ENCODE results near the gene RNASE4.
"Not testable (repeated sequence)": the region's sequence is repeated elsewhere in the genome, so short reads cannot be mapped to it uniquely, and the experiment has no call there.

RNASE4 gene

GRCh38 chr14:20698934-20699333, 14.6 kb downstream of the RNASE4 start:
- no peak for DNase-seq (ENCODE audit: low spot score)

DNA sequence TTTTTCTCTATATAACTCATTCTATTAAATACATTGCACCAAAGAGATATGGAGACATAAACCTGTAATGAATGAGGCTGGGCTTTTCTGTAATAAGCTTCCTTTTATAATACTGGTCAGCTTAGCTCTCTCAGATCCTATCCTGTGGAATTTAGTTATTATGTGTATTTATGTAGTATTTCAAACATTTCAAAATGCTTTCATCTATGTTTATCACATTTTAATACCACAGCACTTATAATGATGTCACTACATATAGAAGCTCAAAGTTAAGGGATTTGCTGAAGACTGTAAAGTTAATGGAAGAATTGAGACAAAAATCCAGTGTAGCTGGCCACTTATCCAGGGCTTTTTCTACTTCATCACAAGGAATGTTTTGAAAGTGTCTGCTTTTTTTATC, 15.6 kb downstream of the RNASE4 start:
- no peak for DNase-seq (ENCODE audit: low spot score)

DNA sequence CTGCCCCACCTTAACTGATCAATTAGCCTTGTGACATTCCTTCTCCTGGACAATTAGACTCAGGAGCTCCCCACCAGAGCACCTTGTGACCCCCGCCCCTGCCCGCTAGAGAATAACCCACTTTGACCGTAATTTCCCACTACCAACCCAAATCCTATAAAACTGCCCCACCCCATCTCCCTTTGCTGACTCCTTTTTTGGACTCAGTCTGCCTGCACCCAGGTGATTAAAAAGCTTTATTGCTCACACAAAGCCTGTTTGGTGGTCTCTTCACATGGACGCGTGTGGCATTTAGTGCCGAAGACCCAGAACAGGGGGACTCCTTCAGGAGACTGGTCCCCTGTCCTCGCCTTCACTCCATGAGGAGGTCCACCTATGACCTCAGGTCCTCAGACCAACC, 16.6 kb downstream of the RNASE4 start:
- not testable (repeated sequence) for DNase-seq (ENCODE audit: low spot score)

- DNase-seq (ENCODE audit: low spot score) = no peak
Measured at GRCh38 chr14:20706657-20707355, 22.4 kb downstream of the RNASE4 start.

DNA sequence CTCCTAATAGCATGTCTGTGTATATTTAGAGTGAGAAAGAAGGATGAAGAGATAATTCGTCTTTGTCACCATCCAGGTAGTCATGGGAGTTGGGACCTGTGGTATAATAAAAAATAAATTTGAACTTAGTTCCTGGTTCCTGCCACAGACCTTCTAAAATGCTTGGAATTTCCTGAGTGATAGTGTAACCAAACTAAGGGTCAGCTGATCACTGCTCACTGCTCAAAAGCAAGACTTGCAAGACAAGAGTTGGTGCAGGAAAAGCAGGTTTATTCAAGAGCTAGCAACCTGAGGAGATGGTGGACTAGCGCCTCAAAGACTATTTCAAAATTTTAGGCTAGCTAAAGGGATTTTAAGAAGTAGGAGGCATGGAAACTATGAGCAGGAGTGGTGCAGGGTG, 23.3 kb downstream of the RNASE4 start:
- DNase-seq (ENCODE audit: low spot score) = no peak

DNA sequence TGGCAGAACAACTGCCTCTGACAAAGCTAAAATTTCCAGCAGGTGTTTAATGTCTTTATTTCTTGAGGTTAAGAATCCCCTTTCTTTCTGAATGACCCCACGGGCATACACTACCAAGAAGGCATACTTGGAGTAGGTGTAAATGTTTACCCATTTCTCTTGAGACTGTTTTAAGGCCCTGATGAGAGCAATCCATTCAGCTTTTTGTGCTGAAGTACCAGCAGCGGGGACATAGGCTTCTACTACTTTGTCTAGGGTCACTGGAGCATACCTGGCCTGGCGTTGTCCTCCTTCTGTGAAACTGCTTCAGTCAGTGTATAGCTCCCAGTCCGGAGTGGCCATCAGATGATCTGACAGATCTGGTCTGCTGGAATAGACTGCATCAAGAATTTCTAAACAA, 26.9 kb downstream of the RNASE4 start:
- DNase-seq (ENCODE audit: low spot score) = no peak

GRCh38 chr14:20711685-20712084, 27.3 kb downstream of the RNASE4 start:
- no peak for DNase-seq (ENCODE audit: low spot score)

- no peak for DNase-seq (ENCODE audit: low spot score)
Measured at GRCh38 chr14:20712904-20713303, 28.5 kb downstream of the RNASE4 start.

DNA sequence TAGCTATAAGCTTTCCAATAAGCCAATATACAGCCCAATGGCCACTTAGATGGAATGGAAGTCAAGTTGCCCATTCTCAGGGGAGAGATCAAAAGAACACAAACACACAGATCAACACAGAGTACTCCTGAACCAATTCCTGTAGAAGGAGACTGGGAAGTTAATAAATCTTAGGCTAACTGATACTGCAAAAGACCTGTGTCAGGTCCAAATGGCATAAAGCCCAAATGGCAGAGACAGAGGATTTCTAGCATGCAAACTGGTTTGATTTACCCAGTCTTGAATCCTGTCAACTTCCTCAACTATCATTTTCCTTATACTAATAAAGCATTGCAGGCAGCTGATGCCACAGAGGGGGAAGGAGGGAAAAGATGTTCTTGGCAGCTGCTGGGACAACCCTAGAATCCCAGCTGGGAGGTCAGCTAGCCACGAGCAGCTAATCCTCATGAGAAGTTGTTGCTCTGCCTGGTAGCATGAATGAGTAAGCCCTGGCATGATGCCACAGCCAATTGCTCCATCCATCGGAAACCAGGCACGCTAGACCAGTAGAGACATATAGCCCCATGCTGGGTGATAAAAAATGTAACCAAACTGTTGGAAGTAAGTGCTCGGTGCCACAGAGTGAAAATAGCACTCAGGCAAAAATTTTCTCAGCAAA, 30.4 kb downstream of the RNASE4 start:
- DNase-seq (ENCODE audit: low spot score) = no peak

DNA sequence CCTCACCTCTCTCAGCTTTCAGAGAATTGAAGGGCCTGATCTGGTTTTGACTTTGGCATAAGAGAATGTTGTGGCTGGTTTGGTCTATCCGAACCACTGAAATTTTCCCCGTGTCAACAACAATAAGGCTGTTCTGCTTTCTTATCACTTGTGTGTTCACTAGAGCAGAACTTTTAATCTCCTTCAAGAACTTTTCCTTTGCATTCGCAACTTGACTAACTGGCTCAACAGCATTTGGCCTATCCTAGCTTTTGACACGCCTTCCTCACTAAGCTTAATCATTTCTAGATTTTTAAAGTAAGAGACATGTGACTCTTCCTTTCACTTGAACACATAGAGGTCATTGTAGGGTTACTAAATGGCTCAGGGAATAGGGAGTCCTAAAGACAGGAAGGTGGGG, 35.4 kb downstream of the RNASE4 start:
- no peak for DNase-seq (ENCODE audit: low spot score)

- DNase-seq (ENCODE audit: low spot score) = no peak
Measured at GRCh38 chr14:20720741-20721140, 36.4 kb downstream of the RNASE4 start.

DNA sequence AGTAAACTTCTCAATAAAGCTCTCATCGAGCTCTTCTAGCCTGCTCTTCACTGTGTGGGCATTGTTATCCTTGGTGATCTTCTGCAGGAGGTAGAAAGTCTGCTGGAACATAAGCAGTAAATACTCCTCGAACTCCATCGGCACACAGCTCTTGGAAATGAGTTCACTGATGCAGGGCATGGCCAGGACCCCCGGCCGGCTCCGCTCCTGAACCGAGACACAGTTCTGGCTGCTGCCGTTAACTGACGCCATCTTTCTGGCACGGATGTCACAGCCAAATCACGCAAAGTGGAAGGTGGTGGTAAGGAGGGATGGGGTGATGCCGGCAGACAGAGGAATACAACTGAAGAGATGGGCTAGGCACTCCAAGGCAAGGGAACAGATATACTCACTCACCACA, 37.7 kb downstream of the RNASE4 start:
- no peak for DNase-seq (ENCODE audit: low spot score)

- DNase-seq (ENCODE audit: low spot score) = no peak
Measured at GRCh38 chr14:20723488-20723887, 39.1 kb downstream of the RNASE4 start.

DNA sequence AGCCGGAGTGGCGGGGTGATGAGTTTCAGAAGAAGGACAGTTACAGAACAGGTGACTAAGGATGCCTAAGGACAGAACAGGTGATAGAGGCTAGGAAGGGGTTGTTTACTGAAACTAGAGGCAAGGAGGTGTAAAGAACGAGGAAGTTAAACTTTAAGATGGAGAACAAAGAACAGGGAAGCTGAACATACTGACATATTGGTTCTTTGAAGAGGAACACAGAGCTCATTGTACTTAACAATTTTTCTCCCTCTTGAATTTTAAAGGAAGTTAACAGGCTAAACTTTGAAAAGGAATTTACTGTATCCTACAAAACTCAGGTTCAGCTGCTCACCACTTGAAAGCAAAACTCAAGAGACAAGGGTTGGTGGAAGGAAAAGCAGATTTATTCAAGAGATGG, 41.8 kb downstream of the RNASE4 start:
- DNase-seq (ENCODE audit: low spot score) = not testable (repeated sequence)

DNA sequence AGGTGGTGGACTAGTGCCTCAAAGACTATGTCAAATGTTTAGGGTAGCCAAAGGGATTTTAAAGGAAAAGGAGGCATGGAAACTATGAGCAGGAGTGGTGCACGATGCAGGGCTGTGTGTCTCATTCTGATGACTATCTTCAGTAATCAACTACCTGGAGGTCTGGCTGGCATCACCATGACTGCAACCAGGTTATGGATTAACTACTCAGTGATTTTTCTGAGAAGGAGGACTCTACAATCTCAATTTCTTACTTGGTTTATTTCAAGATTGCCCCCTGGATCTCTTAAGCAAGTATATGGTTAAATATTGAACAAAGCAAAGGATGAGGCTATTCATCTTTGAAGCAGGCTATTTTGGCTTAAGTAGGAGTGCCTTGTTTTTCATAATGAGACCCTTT, 42.2 kb downstream of the RNASE4 start:
- DNase-seq (ENCODE audit: low spot score) = no peak

DNA sequence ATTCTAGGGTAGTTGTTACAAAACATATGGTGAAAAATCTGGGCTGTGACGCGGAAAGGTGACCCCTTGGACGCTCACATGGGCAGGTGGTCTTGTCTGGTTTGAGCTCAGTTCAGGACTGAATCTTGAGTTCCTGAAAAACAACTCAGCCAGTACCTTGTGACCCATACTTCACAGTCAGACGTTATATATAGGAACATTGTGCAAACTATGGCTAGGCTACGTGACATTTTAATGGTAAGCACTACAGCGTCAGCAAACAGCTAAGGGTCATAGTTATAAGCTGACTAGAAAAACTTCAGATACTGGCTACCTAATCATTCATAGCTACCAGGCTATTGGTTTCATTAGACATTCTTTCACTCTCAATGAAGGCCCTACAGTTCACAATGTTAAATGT, 46.5 kb downstream of the RNASE4 start:
- DNase-seq (ENCODE audit: low spot score) = no peak

GRCh38 chr14:20732477-20732876, 48.1 kb downstream of the RNASE4 start:
- no peak for DNase-seq (ENCODE audit: low spot score)

- no peak for DNase-seq (ENCODE audit: low spot score)
Measured at GRCh38 chr14:20732979-20733635, 48.7 kb downstream of the RNASE4 start.

DNA sequence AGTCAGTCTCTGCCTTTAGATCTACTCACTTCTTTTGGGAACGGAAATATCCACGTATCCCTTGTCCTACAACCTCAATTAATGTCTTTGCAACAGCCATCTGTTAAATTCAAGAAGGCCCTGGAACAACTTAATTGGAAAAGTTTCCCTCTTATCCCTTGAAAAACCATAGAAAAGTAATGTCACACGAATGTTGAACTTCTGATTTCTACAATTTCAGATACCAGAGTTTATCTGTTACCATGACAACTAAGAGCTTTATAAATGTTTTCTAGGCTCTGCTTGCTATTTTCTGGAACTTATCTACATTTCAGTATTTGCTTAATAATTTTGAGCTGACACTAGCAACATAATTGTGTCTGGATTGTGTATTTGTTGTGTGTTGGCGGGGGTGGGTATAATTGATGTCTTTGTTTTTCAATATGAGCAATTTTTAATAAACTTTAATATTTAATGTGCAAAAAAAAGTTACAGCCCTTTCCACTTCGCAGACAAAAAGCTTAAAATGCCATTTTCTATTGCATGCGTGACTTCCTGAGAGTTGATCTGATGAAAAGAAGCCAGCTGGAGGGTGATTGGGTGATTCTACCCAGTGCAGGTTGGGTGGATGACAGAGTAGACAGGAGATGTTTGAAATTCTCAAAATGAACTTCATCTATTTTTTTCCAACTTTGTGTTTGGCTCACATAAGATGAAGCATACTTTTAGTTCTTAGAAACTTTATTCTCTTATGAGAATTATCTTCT, 49.5 kb downstream of the RNASE4 start:
- no peak for DNase-seq (ENCODE audit: low spot score)

- DNase-seq (ENCODE audit: low spot score) = no peak
Measured at GRCh38 chr14:20734430-20734806, 50.1 kb downstream of the RNASE4 start.

DNA sequence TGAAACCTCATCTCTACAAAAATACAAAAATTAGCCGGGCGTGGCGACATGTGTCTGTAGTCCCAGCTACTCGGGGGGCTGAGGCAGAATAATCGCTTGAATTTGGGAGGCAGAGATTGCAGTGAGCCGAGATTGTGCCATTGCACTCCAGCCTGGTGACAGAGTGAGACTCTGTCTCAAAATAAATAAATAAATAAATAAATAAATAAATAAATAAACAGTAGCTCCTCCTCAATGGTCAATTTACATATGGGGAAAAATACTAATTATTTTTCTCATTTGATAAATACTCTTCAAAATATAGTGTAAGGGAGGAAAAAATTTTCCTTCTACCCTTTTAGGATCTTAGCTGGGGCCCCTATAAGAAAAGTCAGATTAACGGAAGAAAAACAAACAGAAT, 53.9 kb downstream of the RNASE4 start:
- not testable (repeated sequence) for DNase-seq (ENCODE audit: low spot score)

- no peak for DNase-seq (ENCODE audit: low spot score)
Measured at GRCh38 chr14:20742132-20742531, 57.8 kb downstream of the RNASE4 start.

DNA sequence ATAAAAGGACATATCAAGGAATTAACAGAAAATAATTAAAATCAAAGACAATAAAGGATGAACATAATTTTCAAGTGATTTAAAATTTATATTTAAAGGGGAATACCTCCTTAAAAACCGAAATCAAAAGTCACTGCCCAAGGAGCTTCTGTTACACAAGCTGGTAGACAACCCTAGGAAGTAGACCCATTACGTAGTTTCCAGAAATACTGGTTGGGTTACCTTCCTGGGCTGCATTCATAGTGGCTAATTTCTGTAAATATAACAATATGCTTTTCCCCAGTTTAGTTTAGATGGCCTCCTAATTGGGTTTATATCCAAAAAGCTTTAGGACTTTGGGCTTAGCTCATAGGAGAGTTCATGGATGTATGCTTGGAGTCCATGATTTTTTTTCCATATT, 59.2 kb downstream of the RNASE4 start:
- DNase-seq (ENCODE audit: low spot score) = no peak

Measured in germinal center (tissue), 1 donor.